MM.1S (cell line): Measurements from ENCODE around the gene STK32B.

Experiments
- DNase-seq: peaks from one replicate; pipeline ENCODE4 v3.0.0-alpha.2; 2015
- H2AFZ ChIP-seq: fragments of 300-600 bp; sonication (generic); 2 replicates; pipeline ENCODE4 v1.6.0; 2016; ENCODE audit warnings: antibody characterized with exemption, low read length
- H3F3A ChIP-seq: fragments of 300-600 bp; sonication (generic); 2 replicates; pipeline ENCODE4 v1.6.1; 2016; ENCODE audit warnings: mild to moderate bottlenecking, antibody characterized with exemption, low read length, moderate library complexity, mixed read lengths; ENCODE audit not compliant: insufficient read depth
- H3K27ac ChIP-seq: fragments of 300-600 bp; sonication (generic); 2 replicates; pipeline ENCODE4 v1.5.1; 2016; ENCODE audit warnings: mild to moderate bottlenecking, low read length
- H3K27me3 ChIP-seq: fragments of 300-600 bp; sonication (generic); replicated peaks from 2 replicates; pipeline ENCODE4 v1.6.0; 2016; ENCODE audit warnings: low read length; ENCODE audit not compliant: insufficient read depth
- H3K36me3 ChIP-seq: fragments of 300-600 bp; sonication (generic); replicated peaks from 2 replicates; pipeline ENCODE4 v1.6.1; 2016; ENCODE audit warnings: mild to moderate bottlenecking, low read length, mixed read lengths; ENCODE audit not compliant: insufficient read depth
- H3K4me1 ChIP-seq: fragments of 300-600 bp; sonication (generic); 2 replicates; pipeline ENCODE4 v1.6.1; 2016; ENCODE audit warnings: low read length, mixed read lengths
- H3K4me2 ChIP-seq: fragments of 300-600 bp; sonication (generic); 2 replicates; pipeline ENCODE4 v1.6.0; 2016; ENCODE audit warnings: low read depth, low read length
- H3K4me3 ChIP-seq: fragments of 300-600 bp; sonication (generic); 2 replicates; pipeline ENCODE4 v1.5.1; 2016; ENCODE audit warnings: low read length, mixed read lengths
- H3K79me2 ChIP-seq: fragments of 300-600 bp; sonication (generic); 2 replicates; pipeline ENCODE4 v1.6.1; 2016; ENCODE audit warnings: mixed run types, low read length, mixed read lengths
- H3K9ac ChIP-seq: fragments of 300-600 bp; sonication (generic); 2 replicates; pipeline ENCODE4 v1.6.1; 2016; ENCODE audit warnings: low read length, mixed read lengths
- H3K9me2 ChIP-seq: fragments of 300-600 bp; sonication (generic); replicated peaks from 2 replicates; pipeline ENCODE4 v1.6.1; 2016; ENCODE audit warnings: mild to moderate bottlenecking, low read length, mixed read lengths; ENCODE audit not compliant: insufficient read depth
- H3K9me3 ChIP-seq: fragments of 300-600 bp; sonication (generic); replicated peaks from 2 replicates; pipeline ENCODE4 v1.6.1; 2016; ENCODE audit warnings: mild to moderate bottlenecking, low read length, mixed read lengths; ENCODE audit not compliant: insufficient read depth
- H4K20me1 ChIP-seq: fragments of 300-600 bp; sonication (generic); 2 replicates; pipeline ENCODE4 v1.6.1; 2016; ENCODE audit warnings: mild to moderate bottlenecking, low read length, moderate library complexity, mixed read lengths; ENCODE audit not compliant: insufficient read depth
- CTCF ChIP-seq: fragments of 300-600 bp; sonication (generic); IDR thresholded peaks from 2 replicates; pipeline ENCODE4 v1.5.1; 2016; ENCODE audit warnings: antibody characterized with exemption, low read length, mixed read lengths
- EZH2 ChIP-seq: fragments of 300-600 bp; sonication (generic); optimal IDR thresholded peaks from 2 replicates; pipeline ENCODE3; 2017; ENCODE audit warnings: low read depth, mild to moderate bottlenecking, antibody characterized with exemption, low read length, mixed read lengths
- EZH2phosphoT487 ChIP-seq: fragments of 300-600 bp; sonication (generic); IDR thresholded peaks from 2 replicates; pipeline ENCODE4 v1.6.1; 2018; ENCODE audit warnings: antibody characterized with exemption, low read length

The STK32B gene

GRCh38 chr4:5019796-5020195, 31.5 kb upstream of the STK32B start:
- Histone ChIP-seq H3K9me2 (no peaks in the 10 kb centered on the region), H3K27ac (no peak overlapping the region), H3K4me1 (no peaks in the 10 kb centered on the region), H3K36me3 (no peaks in the 10 kb centered on the region), H3K79me2 (no peaks in the 10 kb centered on the region), H3K27me3 (no peaks in the 10 kb centered on the region), H3F3A (no peaks in the 10 kb centered on the region), H3K9ac (no peak overlapping the region), H2AFZ (no peak overlapping the region), H3K4me3 (no peak overlapping the region), H3K4me2 (no peak overlapping the region), H4K20me1 (no peaks in the 10 kb centered on the region), H3K9me3 (no peaks in the 10 kb centered on the region)
- TF ChIP-seq EZH2phosphoT487 (no peak), CTCF (no peak), EZH2 (no peak)
- DNase-seq, result no peak

GRCh38 chr4:5020341-5020740, 30.9 kb upstream of the STK32B start:
- Histone ChIP-seq H3K27ac (no peak overlapping the region), H3K4me1 (no peaks in the 10 kb centered on the region), H3K4me3 (no peak overlapping the region), H3K9me3 (no peaks in the 10 kb centered on the region), H3K36me3 (no peaks in the 10 kb centered on the region), H3K79me2 (no peaks in the 10 kb centered on the region), H3K9me2 (no peaks in the 10 kb centered on the region), H3K4me2 (no peak overlapping the region), H3F3A (no peaks in the 10 kb centered on the region), H2AFZ (no peak overlapping the region), H4K20me1 (no peaks in the 10 kb centered on the region), H3K27me3 (no peaks in the 10 kb centered on the region), H3K9ac (no peak overlapping the region)
- TF ChIP-seq CTCF, result no peak
- no peak for TF ChIP-seq EZH2phosphoT487
- TF ChIP-seq EZH2, result no peak
- no peak for DNase-seq

- H3K36me3 ChIP-seq, result no peaks in the 10 kb centered on the region
- no peaks in the 10 kb centered on the region for H3K79me2 ChIP-seq
- H3K9ac ChIP-seq, result no peak overlapping the region
- no peak overlapping the region for H3K4me3 ChIP-seq
- H2AFZ ChIP-seq, result no peak overlapping the region
- no peaks in the 10 kb centered on the region for H3K4me1 ChIP-seq
- H3K9me2 ChIP-seq, result no peaks in the 10 kb centered on the region
- no peaks in the 10 kb centered on the region for H3F3A ChIP-seq
- H3K9me3 ChIP-seq, result no peaks in the 10 kb centered on the region
- TF ChIP-seq EZH2 (no peak), CTCF (no peak), EZH2phosphoT487 (no peak)
- H3K4me2 ChIP-seq, result no peak overlapping the region
- no peak for DNase-seq
- H3K27me3 ChIP-seq, result no peaks in the 10 kb centered on the region
- no peaks in the 10 kb centered on the region for H4K20me1 ChIP-seq
- H3K27ac ChIP-seq, result no peak overlapping the region
Measured at GRCh38 chr4:5021546-5021945, 29.7 kb upstream of the STK32B start.

- Histone ChIP-seq H3K9me3 (no peaks in the 10 kb centered on the region), H3K4me3 (no peak overlapping the region), H3K9me2 (no peaks in the 10 kb centered on the region), H3K27ac (no peak overlapping the region), H4K20me1 (no peaks in the 10 kb centered on the region), H3K4me1 (no peaks in the 10 kb centered on the region), H3K9ac (no peak overlapping the region), H3K27me3 (no peaks in the 10 kb centered on the region), H3K4me2 (no peak overlapping the region), H3F3A (no peaks in the 10 kb centered on the region), H3K36me3 (no peaks in the 10 kb centered on the region), H2AFZ (no peak overlapping the region), H3K79me2 (no peaks in the 10 kb centered on the region)
- TF ChIP-seq CTCF, result no peak
- TF ChIP-seq EZH2, result no peak
- no peak for TF ChIP-seq EZH2phosphoT487
- DNase-seq, result no peak
Measured at GRCh38 chr4:5024673-5025072, 26.6 kb upstream of the STK32B start.
